Adrenal gland (tissue), 12 donors: Measurements from ENCODE around the gene C10orf95. TPM values are rescaled to one million over a fixed set of nuclear protein-coding genes. Genes with fewer than 3 reads are reported as not detected.

ENCODE experiments used
- DNase-seq, 7 donors: peaks; one replicate each; pipeline ENCODE4 v3.0.0-alpha.2; 2019 to 2020
- H3K27ac ChIP-seq, 5 donors: fragments of 200-600 bp; sonication (generic) in 4 of 5; 1 replicate in 3 of 5; 2 replicates in 2 of 5; pipeline versions ENCODE4 v1.5.1 to v1.8.0; 2016 to 2020; ENCODE audit warnings: mild to moderate bottlenecking in 1 of 5
- H3K27me3 ChIP-seq: fragments of 200-600 bp; 2 replicates; pipeline ENCODE4 v1.8.0; 2021
- H3K36me3 ChIP-seq, 2 donors: fragments of 200-600 bp; replicated peaks in 1 of 2; 1 replicate in 1 of 2; 2 replicates in 1 of 2; pipeline versions ENCODE4 v1.5.1 to v1.8.0; 2018 to 2022
- H3K4me1 ChIP-seq, 2 donors: fragments of 200-600 bp; replicated peaks in 1 of 2; 1 replicate in 1 of 2; 2 replicates in 1 of 2; pipeline versions ENCODE4 v1.5.1 to v1.8.0; 2018 to 2021
- H3K4me3 ChIP-seq, 4 donors: fragments of 200-600 bp; sonication (generic) in 3 of 4; one replicate each; pipeline ENCODE4 v1.5.1; 2016 to 2018
- H3K9me3 ChIP-seq, 3 donors: fragments of 200-600 bp; sonication (generic) in 1 of 3; replicated peaks in 1 of 3; 1 replicate in 2 of 3; 2 replicates in 1 of 3; pipeline versions ENCODE4 v1.5.1 to v1.8.0; 2016 to 2021
- POLR2A ChIP-seq, 2 donors: fragments of 450-650 bp; IDR thresholded peaks; one replicate each; pipeline ENCODE4 v1.6.1; 2017; ENCODE audit warnings: antibody characterized with exemption in 2 of 2, mild to moderate bottlenecking in 2 of 2, moderate library complexity in 1 of 2
- WGBS, 4 donors: extraction: QIAGEN DNeasy Blood & Tissue Kit in 2 of 4; methylation state at CpG; one replicate each; pipeline versions ENCODE4 v1.1.5 to v1.1.7; 2013 to 2017; 5-methylcytosine and 5-hydroxymethylcytosine counted together
- intact Hi-C, 2 donors: fragments of 100-400 bp; cut with DNase I; formaldehyde crosslinking; loops; one replicate each; pipeline versions ENCODE4 v1.14.1 to v1.15.0; 2022 to 2023
- polyA plus RNA-seq, 3 donors: library from polyadenylated mRNA; stranded (reverse); fragments of 200-250 nt in 2 of 3; fragments of 350-450 nt in 1 of 3; fragmentation: Illumina TruSeq in 1 of 3; extraction: RNeasy Lipid Tissue Mini Kit (QIAGEN cat#74804) in 1 of 3; gene quantifications; one replicate each; pipeline ENCODE4 v1.2.3, GENCODE V29; 2013 to 2014
- total RNA-seq, 9 donors: library from RNA; depleted of rRNA in 4 of 9; stranded (reverse); fragments of >200 nt in 4 of 9; fragments of 120-200 nt in 1 of 9; fragmentation: NEBNext Ultra II Directional in 1 of 9; extraction: Animal tissue kit (Norgen Biotek cat#: 25700) in 1 of 9; gene quantifications; one replicate each; pipeline versions ENCODE4 v1.1.0 to v1.2.4, GENCODE V29; 2013 to 2023
- TF ChIP-seq, protein P1 (sequence below), 6 experiments: fragments of 450-650 bp in 4 of 6; fragments of 200-600 bp in 2 of 6; sonication (generic) in 1 of 6; IDR thresholded peaks; 1 replicate in 5 of 6; 2 replicates in 1 of 6; pipeline versions ENCODE4 v1.5.1 to v1.8.0; 2016 to 2021; ENCODE audit warnings: antibody characterized with exemption in 6 of 6, mild to moderate bottlenecking in 2 of 6, moderate library complexity in 1 of 6
- donor health status: healthy with polysubstance abuse.
- donor health status: Bipolar disorder and iron deficiency.
- donor health status: DM: yes; HTN: yes; CAD: no.
- donor health status: DM: no; HTN: no; CAD: no.
- donor health status: DM: no; HTN: no; CAD: no.
- donor health status: DM: yes; HTN: yes; CAD: no.

C10orf95 gene
- total and polyA plus RNA-seq, 12 donors: 0.14 to 0.28 (median 0.24) TPM; not detected in 7

DNA sequence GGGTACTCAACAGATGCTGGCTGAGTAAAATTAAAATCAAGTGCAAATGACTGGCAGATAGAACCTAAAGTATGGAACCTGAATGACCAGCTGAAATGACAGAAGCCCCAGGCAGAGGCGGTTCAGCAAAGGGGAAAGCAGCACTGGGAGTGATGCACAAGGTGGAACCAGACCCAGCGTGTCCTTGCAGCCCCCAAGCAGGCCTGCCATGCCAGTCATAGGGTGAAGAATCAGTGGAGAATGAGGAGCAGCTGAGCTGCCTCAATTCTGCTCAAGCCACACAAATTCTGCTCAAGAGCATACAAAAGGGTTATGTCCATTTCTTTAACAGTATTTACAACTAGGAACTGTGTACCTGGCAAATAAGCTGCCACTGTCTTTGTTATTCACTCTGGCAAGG, 42.4 kb upstream of the C10orf95 start:
- TF ChIP-seq, protein P1, sequence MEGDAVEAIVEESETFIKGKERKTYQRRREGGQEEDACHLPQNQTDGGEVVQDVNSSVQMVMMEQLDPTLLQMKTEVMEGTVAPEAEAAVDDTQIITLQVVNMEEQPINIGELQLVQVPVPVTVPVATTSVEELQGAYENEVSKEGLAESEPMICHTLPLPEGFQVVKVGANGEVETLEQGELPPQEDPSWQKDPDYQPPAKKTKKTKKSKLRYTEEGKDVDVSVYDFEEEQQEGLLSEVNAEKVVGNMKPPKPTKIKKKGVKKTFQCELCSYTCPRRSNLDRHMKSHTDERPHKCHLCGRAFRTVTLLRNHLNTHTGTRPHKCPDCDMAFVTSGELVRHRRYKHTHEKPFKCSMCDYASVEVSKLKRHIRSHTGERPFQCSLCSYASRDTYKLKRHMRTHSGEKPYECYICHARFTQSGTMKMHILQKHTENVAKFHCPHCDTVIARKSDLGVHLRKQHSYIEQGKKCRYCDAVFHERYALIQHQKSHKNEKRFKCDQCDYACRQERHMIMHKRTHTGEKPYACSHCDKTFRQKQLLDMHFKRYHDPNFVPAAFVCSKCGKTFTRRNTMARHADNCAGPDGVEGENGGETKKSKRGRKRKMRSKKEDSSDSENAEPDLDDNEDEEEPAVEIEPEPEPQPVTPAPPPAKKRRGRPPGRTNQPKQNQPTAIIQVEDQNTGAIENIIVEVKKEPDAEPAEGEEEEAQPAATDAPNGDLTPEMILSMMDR (IDR thresholded peaks at IDR 0.05): no peak
- TF ChIP-seq POLR2A (IDR thresholded peaks at IDR 0.05): no peak
- Histone ChIP-seq H3K27ac (no peak overlapping the region), H3K9me3 (no peaks in the 10 kb centered on the region), H3K27me3 (no peaks in the 10 kb centered on the region), H3K4me1 (peaks cover 0 to 17% of the 10 kb centered on the region in 2 donors), H3K36me3 (peaks cover 0 to 21% of the 10 kb centered on the region in 2 donors), H3K4me3 (no peak overlapping the region)
- intact Hi-C loops: no loop called here
- no peak for DNase-seq
- 83 to 100% (median 89%) methylated on average over 2 of the region's 2 CpGs for WGBS, 4 donors

- H3K9me3 ChIP-seq: no peaks in the 10 kb centered on the region
- intact Hi-C loops: no loop called here
- peak in 4 of 7 donors; percentile 21 to 52 (median 36) for DNase-seq
- no peak overlapping the region for H3K27ac ChIP-seq
- H3K4me1 ChIP-seq: peaks cover 0 to 17% of the 10 kb centered on the region in 2 donors
- no peaks in the 10 kb centered on the region for H3K27me3 ChIP-seq
- 28 to 51% (median 40%) methylated on average over 2 of the region's 2 CpGs for WGBS, 4 donors
- TF ChIP-seq POLR2A (IDR thresholded peaks at IDR 0.05): no peak
- TF ChIP-seq, protein P1 (IDR thresholded peaks at IDR 0.05): no peak
- H3K4me3 ChIP-seq: no peak overlapping the region
- H3K36me3 ChIP-seq: peaks cover 0 to 29% of the 10 kb centered on the region in 2 donors
Observed at GRCh38 chr10:102492983-102493382, 41.6 kb upstream of the C10orf95 start.

GRCh38 chr10:102492344-102492939, 41.1 kb upstream of the C10orf95 start:
- TF ChIP-seq, protein P1 (IDR thresholded peaks at IDR 0.05): no peak
- TF ChIP-seq POLR2A (IDR thresholded peaks at IDR 0.05): no peak
- 79 to 92% (median 85%) methylated on average over 7 of the region's 7 CpGs for WGBS, 4 donors
- peaks cover 0 to 17% of the 10 kb centered on the region in 2 donors for H3K4me1 ChIP-seq
- H3K9me3 ChIP-seq: no peaks in the 10 kb centered on the region
- peaks cover 0 to 33% of the 10 kb centered on the region in 2 donors for H3K36me3 ChIP-seq
- H3K27me3 ChIP-seq: no peaks in the 10 kb centered on the region
- no peak overlapping the region for H3K4me3 ChIP-seq
- intact Hi-C loops: no loop called here
- no peak overlapping the region for H3K27ac ChIP-seq
- no peak for DNase-seq

DNA sequence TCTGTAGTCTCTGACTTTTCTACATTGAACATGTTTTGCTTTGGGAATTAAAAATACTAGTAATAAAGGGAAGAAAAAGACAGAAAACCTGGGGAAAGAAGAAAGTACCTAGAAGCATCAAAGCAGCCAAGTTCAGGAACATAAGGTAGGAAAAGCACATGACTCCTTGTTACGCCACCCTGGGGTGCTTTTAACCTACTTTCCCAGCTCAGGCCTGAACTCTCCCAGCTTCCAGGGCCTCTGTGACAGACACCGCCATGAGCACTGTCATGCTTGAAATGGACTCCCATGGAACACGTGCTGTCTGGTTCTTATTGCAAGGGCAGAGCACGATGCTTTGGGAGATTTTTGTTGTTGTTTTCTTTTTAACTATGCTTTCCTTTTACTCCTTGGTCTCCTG, 39.8 kb upstream of the C10orf95 start:
- no peak for TF ChIP-seq POLR2A (IDR thresholded peaks at IDR 0.05)
- TF ChIP-seq, protein P1 (IDR thresholded peaks at IDR 0.05): no peak

More for the DNA sequence above, 39.8 kb upstream of the C10orf95 start:
- Histone ChIP-seq H3K9me3 (no peaks in the 10 kb centered on the region), H3K36me3 (peaks cover 0 to 46% of the 10 kb centered on the region in 2 donors), H3K4me1 (peaks cover 0 to 17% of the 10 kb centered on the region in 2 donors), H3K27ac (no peak overlapping the region), H3K27me3 (no peaks in the 10 kb centered on the region), H3K4me3 (no peak overlapping the region)
- no peak for DNase-seq
- intact Hi-C loops: no loop called here
- 86 to 91% (median 87%) methylated on average over 4 of the region's 4 CpGs for WGBS, 4 donors
